SU-DHL-6 (cell line): ENCODE measurements around the gene GIT2.

ENCODE experiments used
- H2AFZ ChIP-seq: fragments of 200-600 bp; sonication (generic); 2 replicates; pipeline ENCODE4 v1.6.1; 2014; ENCODE audit warnings: low read depth, mild to moderate bottlenecking, moderate library complexity, mixed read lengths, antibody characterized with exemption, low read length; ENCODE audit not compliant: severe bottlenecking
- H3F3A ChIP-seq: fragments of 200-600 bp; shearing (Covaris generic); 2 replicates; pipeline ENCODE4 v1.6.0; 2016; ENCODE audit warnings: antibody characterized with exemption, mild to moderate bottlenecking; ENCODE audit not compliant: insufficient read depth
- H3K27ac ChIP-seq: fragments of 200-600 bp; sonication (generic); 2 replicates; pipeline ENCODE4 v1.5.1; 2016; ENCODE audit warnings: low read depth, mild to moderate bottlenecking, low read length, moderate library complexity, mixed read lengths
- H3K27me3 ChIP-seq: fragments of 200-600 bp; sonication (generic), shearing (Covaris generic); 2 replicates; pipeline ENCODE4 v1.6.0; 2014; ENCODE audit warnings: mild to moderate bottlenecking, low read length
- H3K36me3 ChIP-seq: fragments of 200-600 bp; sonication (generic); 2 replicates; pipeline ENCODE4 v1.6.1; 2014; ENCODE audit warnings: mild to moderate bottlenecking, low read length, mixed read lengths
- H3K4me2 ChIP-seq: fragments of 300-600, 200-600 bp; shearing (Covaris generic), sonication (generic); 2 replicates; pipeline ENCODE4 v1.6.0; 2014; ENCODE audit warnings: low read length, low read depth, mild to moderate bottlenecking; ENCODE audit not compliant: poor library complexity, severe bottlenecking
- H3K4me3 ChIP-seq: fragments of 200-600 bp; sonication (generic); 2 replicates; pipeline ENCODE4 v1.5.1; 2014; ENCODE audit warnings: antibody characterized with exemption, low read length, mild to moderate bottlenecking, mixed read lengths; ENCODE audit not compliant: insufficient read depth, poor library complexity, severe bottlenecking
- H3K79me2 ChIP-seq: fragments of 200-600 bp; sonication (generic); 2 replicates; pipeline ENCODE4 v1.6.1; 2014; ENCODE audit warnings: mild to moderate bottlenecking, low read length, moderate library complexity; ENCODE audit not compliant: insufficient read depth
- H3K9ac ChIP-seq: fragments of 200-600 bp; sonication (generic); 2 replicates; pipeline ENCODE4 v1.7.0; 2014; ENCODE audit warnings: mild to moderate bottlenecking, low read length
- H3K9me2 ChIP-seq: fragments of 200-600 bp; sonication (generic); replicated peaks from 2 replicates; pipeline ENCODE4 v1.6.1; 2014; ENCODE audit warnings: low read length; ENCODE audit not compliant: insufficient read depth
- H3K9me3 ChIP-seq: fragments of 200-600 bp; sonication (generic); 2 replicates; pipeline ENCODE4 v1.6.1; 2014; ENCODE audit warnings: low read length, mixed read lengths; ENCODE audit not compliant: insufficient read depth
- H4K20me1 ChIP-seq: fragments of 200-600 bp; sonication (generic); 2 replicates; pipeline ENCODE4 v1.6.1; 2014; ENCODE audit warnings: low read depth, mild to moderate bottlenecking, antibody characterized with exemption, low read length, moderate library complexity, mixed read lengths
- CTCF ChIP-seq: fragments of 200-600 bp; sonication (generic); IDR thresholded peaks from one replicate; pipeline ENCODE4 v1.5.1; 2017; ENCODE audit warnings: antibody characterized with exemption, mild to moderate bottlenecking, low read length, moderate library complexity; ENCODE audit not compliant: insufficient read depth, poor library complexity, severe bottlenecking
- EZH2phosphoT487 ChIP-seq: fragments of 200-600 bp; sonication (generic), shearing (Covaris generic); conservative IDR thresholded peaks from 2 replicates; pipeline ENCODE4 v1.6.1; 2018; ENCODE audit warnings: mild to moderate bottlenecking, antibody characterized with exemption, low read length, moderate library complexity, mixed read lengths

Gene GIT2

GRCh38 chr12:110038741-110039084, 42.5 kb upstream of the GIT2 start:
- Histone ChIP-seq H2AFZ (no peak overlapping the region), H3K27me3 (no peaks in the 10 kb centered on the region), H3K79me2 (no peaks in the 10 kb centered on the region), H3K4me2 (no peak overlapping the region), H3K27ac (no peak overlapping the region), H3K4me3 (no peak overlapping the region), H3K9me3 (no peaks in the 10 kb centered on the region), H4K20me1 (no peaks in the 10 kb centered on the region), H3K9me2 (no peaks in the 10 kb centered on the region), H3K9ac (no peak overlapping the region), H3F3A (peaks cover 38% of the 10 kb centered on the region), H3K36me3 (peaks cover 25% of the 10 kb centered on the region)
- TF ChIP-seq CTCF = no peak
- TF ChIP-seq EZH2phosphoT487 = no peak

- no peaks in the 10 kb centered on the region for H3K27me3 ChIP-seq
- no peak overlapping the region for H2AFZ ChIP-seq
- TF ChIP-seq CTCF (no peak), EZH2phosphoT487 (no peak)
Observed at GRCh38 chr12:110037315-110037714, 41.1 kb upstream of the GIT2 start.

GRCh38 chr12:110035534-110036104, 39.5 kb upstream of the GIT2 start:
- no peak overlapping the region for H3K9ac ChIP-seq
- no peaks in the 10 kb centered on the region for H3K9me3 ChIP-seq
- TF ChIP-seq CTCF (no peak), EZH2phosphoT487 (no peak)
- no peak overlapping the region for H3K27ac ChIP-seq
- H3K4me2 ChIP-seq = no peak overlapping the region
- H3K9me2 ChIP-seq = no peaks in the 10 kb centered on the region
- H3K36me3 ChIP-seq = peaks cover 49% of the 10 kb centered on the region
- H3F3A ChIP-seq = peaks cover 43% of the 10 kb centered on the region
- H3K4me3 ChIP-seq = no peak overlapping the region
- peaks cover 4% of the 10 kb centered on the region; the same call in 1 of the 2 replicates for H3K79me2 ChIP-seq
- H4K20me1 ChIP-seq = no peaks in the 10 kb centered on the region
- H3K27me3 ChIP-seq = no peaks in the 10 kb centered on the region
- no peak overlapping the region for H2AFZ ChIP-seq

More at GRCh38 chr12:110037315-110037714, 41.1 kb upstream of the GIT2 start:
- Histone ChIP-seq H3K9ac (no peak overlapping the region), H3K36me3 (peaks cover 35% of the 10 kb centered on the region), H3K4me3 (no peak overlapping the region), H3K27ac (no peak overlapping the region), H3K9me2 (no peaks in the 10 kb centered on the region), H3F3A (peaks cover 45% of the 10 kb centered on the region), H3K4me2 (no peak overlapping the region), H4K20me1 (no peaks in the 10 kb centered on the region), H3K79me2 (peaks cover 3% of the 10 kb centered on the region; the same call in 1 of the 2 replicates), H3K9me3 (no peaks in the 10 kb centered on the region)
